GM18868 (cell line): Measurements from ENCODE around the gene CIT.

Experiments
- ATAC-seq: cut with Tn5 transposase; IDR thresholded peaks from one replicate; pipeline ENCODE4 v1.9.1; 2021; ENCODE audit warnings: mild to moderate bottlenecking, moderate library complexity; ENCODE audit not compliant: unreplicated experiment

The CIT gene

GRCh38 chr12:119681728-119682638 lies 195.1 kb downstream of the CIT start:
- ATAC-seq, result peak; percentile 67

- no peak for ATAC-seq
Observed at GRCh38 chr12:119681111-119681510, 196.0 kb downstream of the CIT start.

GRCh38 chr12:119679490-119679889 lies 197.6 kb downstream of the CIT start:
- ATAC-seq, result no peak

GRCh38 chr12:119679081-119679480 lies 198.0 kb downstream of the CIT start:
- ATAC-seq, result no peak

GRCh38 chr12:119678459-119678858 lies 198.7 kb downstream of the CIT start:
- ATAC-seq, result no peak

GRCh38 chr12:119676573-119676972 lies 200.5 kb downstream of the CIT start:
- no peak for ATAC-seq

- no peak for ATAC-seq
Observed at GRCh38 chr12:119676022-119676421, 201.1 kb downstream of the CIT start.

- ATAC-seq, result no peak
Observed at GRCh38 chr12:119674560-119674959, 202.6 kb downstream of the CIT start.

- ATAC-seq, result no peak
Observed at GRCh38 chr12:119673634-119674033, 203.5 kb downstream of the CIT start.

- ATAC-seq, result no peak
Observed at GRCh38 chr12:119672194-119672593, 204.9 kb downstream of the CIT start.

- no peak for ATAC-seq
Observed at GRCh38 chr12:119671070-119671469, 206.1 kb downstream of the CIT start.

- no peak for ATAC-seq
Observed at GRCh38 chr12:119669744-119670472, 207.2 kb downstream of the CIT start.

- ATAC-seq, result no peak
Observed at GRCh38 chr12:119668324-119668841, 208.7 kb downstream of the CIT start.

GRCh38 chr12:119667577-119668323 lies 209.4 kb downstream of the CIT start, which contains the start of gene PRKAB1:
PRKAB1 (plus strand) TSS chr12:119668133; CDS start chr12:119668245, 112 bp downstream.
- ATAC-seq, result peak; percentile 94

GRCh38 chr12:119666900-119667576 lies 210.1 kb downstream of the CIT start:
- ATAC-seq, result peak; percentile 21

- no peak for ATAC-seq
Observed at GRCh38 chr12:119666226-119666795, 210.8 kb downstream of the CIT start.

- no peak for ATAC-seq
Observed at GRCh38 chr12:119665164-119665929, 211.8 kb downstream of the CIT start.

- ATAC-seq, result no peak
Observed at GRCh38 chr12:119664642-119665041, 212.5 kb downstream of the CIT start.

GRCh38 chr12:119661882-119662281 lies 215.2 kb downstream of the CIT start:
- ATAC-seq, result no peak
